H1 (cell line): Measurements from ENCODE around the gene NPTXR.

Experiments
- CBX5 ChIP-seq: fragments of 300-800, 300-1000 bp; sonication (generic); IDR thresholded peaks from 2 replicates; pipeline ENCODE4 v1.7.1; 2016; ENCODE audit warnings: antibody characterized with exemption, low read length, low read depth
- CEBPB ChIP-seq: IDR thresholded peaks from 2 replicates; pipeline ENCODE4 v1.6.1; 2012; ENCODE audit warnings: low read depth, low read length
- RBBP5 ChIP-seq: IDR thresholded peaks from 2 replicates; pipeline ENCODE4 v1.7.1; 2012; ENCODE audit warnings: low read depth, mild to moderate bottlenecking, inconsistent platforms, low read length, moderate library complexity, borderline replicate concordance
- TF ChIP-seq, protein P1 (sequence below), 3 experiments: IDR thresholded peaks; 1 replicate in 2 of 3; 2 replicates in 1 of 3; pipeline versions ENCODE4 v1.5.1 to v1.6.1; 2011; ENCODE audit warnings: low read length in 3 of 3, mild to moderate bottlenecking in 3 of 3, inconsistent platforms in 2 of 3, low read depth in 1 of 3, moderate library complexity in 1 of 3; ENCODE audit not compliant: insufficient read depth in 1 of 3; ENCODE audit errors: control extremely low read depth in 1 of 3

GRCh38 chr22:38850941-38851849, 7.4 kb upstream of the NPTXR start:
- TF ChIP-seq CBX5: no peak
- no peak for TF ChIP-seq CEBPB
- TF ChIP-seq, protein P1, sequence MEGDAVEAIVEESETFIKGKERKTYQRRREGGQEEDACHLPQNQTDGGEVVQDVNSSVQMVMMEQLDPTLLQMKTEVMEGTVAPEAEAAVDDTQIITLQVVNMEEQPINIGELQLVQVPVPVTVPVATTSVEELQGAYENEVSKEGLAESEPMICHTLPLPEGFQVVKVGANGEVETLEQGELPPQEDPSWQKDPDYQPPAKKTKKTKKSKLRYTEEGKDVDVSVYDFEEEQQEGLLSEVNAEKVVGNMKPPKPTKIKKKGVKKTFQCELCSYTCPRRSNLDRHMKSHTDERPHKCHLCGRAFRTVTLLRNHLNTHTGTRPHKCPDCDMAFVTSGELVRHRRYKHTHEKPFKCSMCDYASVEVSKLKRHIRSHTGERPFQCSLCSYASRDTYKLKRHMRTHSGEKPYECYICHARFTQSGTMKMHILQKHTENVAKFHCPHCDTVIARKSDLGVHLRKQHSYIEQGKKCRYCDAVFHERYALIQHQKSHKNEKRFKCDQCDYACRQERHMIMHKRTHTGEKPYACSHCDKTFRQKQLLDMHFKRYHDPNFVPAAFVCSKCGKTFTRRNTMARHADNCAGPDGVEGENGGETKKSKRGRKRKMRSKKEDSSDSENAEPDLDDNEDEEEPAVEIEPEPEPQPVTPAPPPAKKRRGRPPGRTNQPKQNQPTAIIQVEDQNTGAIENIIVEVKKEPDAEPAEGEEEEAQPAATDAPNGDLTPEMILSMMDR (IDR thresholded peaks at IDR 0.05; ENCODE audit: control extremely low read depth in 1 of 3, insufficient read depth in 1 of 3, low read depth in 1 of 3, low read length in 3 of 3): no peak
- no peak for TF ChIP-seq RBBP5
